Brain microvascular endothelial cell (primary cell): ENCODE data around the gene SPOCK2.

Experiments used
- DNase-seq: peaks from one replicate; pipeline ENCODE4 v3.0.0-alpha.2; 2020
- H3K27ac ChIP-seq: fragments of 250-450 bp; sonication (Bioruptor Pico); 2 replicates; pipeline ENCODE4 v1.5.1; 2020; ENCODE audit warnings: mild to moderate bottlenecking, moderate library complexity
- H3K27me3 ChIP-seq: fragments of 250-450 bp; sonication (Bioruptor Pico); replicated peaks from 2 replicates; pipeline ENCODE4 v1.5.1; 2020; ENCODE audit warnings: mild to moderate bottlenecking
- H3K36me3 ChIP-seq: fragments of 250-450 bp; sonication (Bioruptor Pico); replicated peaks from 2 replicates; pipeline ENCODE4 v1.5.1; 2020; ENCODE audit warnings: mild to moderate bottlenecking
- H3K4me3 ChIP-seq: 2 replicates; pipeline ENCODE4 v1.5.1; 2011; ENCODE audit warnings: low read depth, mild to moderate bottlenecking, control low read depth, low read length, moderate library complexity
- in situ Hi-C: cut with HindIII; loops from 2 replicates; pipeline ENCODE4 v1.10.0; 2017; ENCODE audit warnings: low sequenced_read_pairs, low pct_ligation_motif_present
- TF ChIP-seq, protein P1 (sequence below): IDR thresholded peaks from 2 replicates; pipeline ENCODE4 v1.5.1; 2011; ENCODE audit warnings: low read depth, mild to moderate bottlenecking, moderate library complexity, low read length, control low read depth, inconsistent platforms; ENCODE audit errors: missing control alignments

SPOCK2 gene

DNA sequence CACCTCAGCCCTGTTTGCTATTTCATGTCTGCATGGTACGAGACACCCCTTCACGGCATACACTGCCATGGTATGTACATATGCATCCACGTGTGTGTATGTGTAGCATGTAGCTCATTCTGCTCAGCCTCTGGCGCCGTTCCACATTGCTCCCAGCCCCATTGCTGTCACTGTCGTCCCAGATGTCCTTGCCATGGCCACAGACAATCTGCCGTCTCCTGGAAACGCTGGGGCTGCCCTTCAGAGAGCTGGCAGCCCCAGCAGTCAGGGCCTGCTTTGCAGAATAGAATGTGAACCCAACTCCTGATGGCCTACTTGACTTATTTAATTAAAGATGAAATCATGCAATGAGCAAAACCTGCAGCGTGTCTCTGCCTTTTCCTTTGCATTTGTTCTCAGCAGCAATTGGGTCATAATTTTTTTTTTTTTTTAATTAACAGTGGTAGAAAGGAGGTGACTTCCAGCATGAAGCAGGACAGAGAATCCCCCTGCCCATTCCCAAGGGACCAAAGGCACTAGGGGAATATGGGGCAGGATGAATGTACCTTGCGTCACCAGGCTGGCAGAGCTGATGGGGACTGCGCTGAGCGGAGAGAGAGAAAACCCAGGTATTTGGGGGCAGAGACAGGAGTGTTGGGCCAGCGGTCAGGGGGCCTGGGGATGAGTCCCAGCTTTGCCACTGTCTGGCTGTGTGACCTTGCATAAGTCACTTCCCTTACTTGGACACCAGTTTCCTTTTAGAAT lies 75.0 kb downstream of the SPOCK2 start:
- DNase-seq, result no peak
- in situ Hi-C loops, result no loop called here
- H3K36me3 ChIP-seq, result peaks cover 4% of the 10 kb centered on the region
- H3K27me3 ChIP-seq, result no peaks in the 10 kb centered on the region
- TF ChIP-seq, protein P1, sequence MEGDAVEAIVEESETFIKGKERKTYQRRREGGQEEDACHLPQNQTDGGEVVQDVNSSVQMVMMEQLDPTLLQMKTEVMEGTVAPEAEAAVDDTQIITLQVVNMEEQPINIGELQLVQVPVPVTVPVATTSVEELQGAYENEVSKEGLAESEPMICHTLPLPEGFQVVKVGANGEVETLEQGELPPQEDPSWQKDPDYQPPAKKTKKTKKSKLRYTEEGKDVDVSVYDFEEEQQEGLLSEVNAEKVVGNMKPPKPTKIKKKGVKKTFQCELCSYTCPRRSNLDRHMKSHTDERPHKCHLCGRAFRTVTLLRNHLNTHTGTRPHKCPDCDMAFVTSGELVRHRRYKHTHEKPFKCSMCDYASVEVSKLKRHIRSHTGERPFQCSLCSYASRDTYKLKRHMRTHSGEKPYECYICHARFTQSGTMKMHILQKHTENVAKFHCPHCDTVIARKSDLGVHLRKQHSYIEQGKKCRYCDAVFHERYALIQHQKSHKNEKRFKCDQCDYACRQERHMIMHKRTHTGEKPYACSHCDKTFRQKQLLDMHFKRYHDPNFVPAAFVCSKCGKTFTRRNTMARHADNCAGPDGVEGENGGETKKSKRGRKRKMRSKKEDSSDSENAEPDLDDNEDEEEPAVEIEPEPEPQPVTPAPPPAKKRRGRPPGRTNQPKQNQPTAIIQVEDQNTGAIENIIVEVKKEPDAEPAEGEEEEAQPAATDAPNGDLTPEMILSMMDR, result no peak
- H3K4me3 ChIP-seq, result no peak overlapping the region
- no peak overlapping the region for H3K27ac ChIP-seq

DNA sequence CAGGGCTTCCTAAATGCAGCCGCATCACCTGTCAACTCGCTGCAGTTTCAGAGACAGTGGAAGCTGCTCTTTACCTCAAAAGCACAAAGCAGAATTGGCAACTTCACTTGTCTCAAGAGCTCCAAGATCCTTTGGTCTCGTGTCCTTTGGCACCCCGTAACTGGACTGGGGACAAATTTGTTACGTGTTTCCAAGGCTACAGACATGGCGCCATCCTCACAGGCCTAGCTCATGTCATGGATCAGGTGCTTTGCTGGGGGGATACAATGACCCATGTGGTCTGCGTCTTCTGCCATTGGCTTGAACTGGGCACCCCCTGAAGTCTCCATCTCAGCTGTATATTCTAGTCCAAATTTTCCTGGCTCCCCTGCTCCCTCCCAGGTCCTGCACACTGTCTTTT lies 75.6 kb downstream of the SPOCK2 start:
- Histone ChIP-seq H3K27me3 (no peaks in the 10 kb centered on the region), H3K27ac (no peak overlapping the region)
- in situ Hi-C loops, result no loop called here

DNA sequence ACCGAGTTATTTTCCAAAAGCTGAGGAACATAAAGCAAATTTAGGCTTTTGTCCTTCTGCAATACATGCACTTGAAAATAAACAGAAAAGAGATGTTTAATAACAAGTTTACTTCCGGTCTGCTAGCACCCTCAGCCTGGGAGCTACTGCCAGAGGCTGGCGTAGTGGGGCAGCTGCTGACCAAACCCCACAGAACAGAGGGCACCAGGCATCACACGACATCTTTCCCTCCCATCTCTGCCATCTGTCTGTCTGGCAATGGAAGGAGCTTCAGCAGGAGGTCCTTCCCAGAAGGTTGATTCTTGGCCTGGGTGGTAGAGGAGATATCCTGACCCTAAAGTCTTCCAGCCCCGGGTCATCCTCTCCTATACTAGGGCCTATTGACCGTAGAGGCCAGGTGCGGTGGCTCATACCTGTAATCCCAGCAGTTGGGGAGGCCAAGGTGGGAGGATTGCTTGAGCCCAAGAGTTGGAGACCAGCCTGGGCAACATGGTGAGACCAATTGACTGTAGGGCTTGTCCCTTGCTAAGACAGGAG lies 76.3 kb downstream of the SPOCK2 start:
- in situ Hi-C loops, result no loop called here
- no peaks in the 10 kb centered on the region for H3K27me3 ChIP-seq
- TF ChIP-seq, protein P1, result no peak

More for the DNA sequence above, 75.6 kb downstream of the SPOCK2 start:
- TF ChIP-seq, protein P1, result no peak
- H3K36me3 ChIP-seq, result peaks cover 8% of the 10 kb centered on the region
- H3K4me3 ChIP-seq, result no peak overlapping the region
- no peak for DNase-seq

DNA sequence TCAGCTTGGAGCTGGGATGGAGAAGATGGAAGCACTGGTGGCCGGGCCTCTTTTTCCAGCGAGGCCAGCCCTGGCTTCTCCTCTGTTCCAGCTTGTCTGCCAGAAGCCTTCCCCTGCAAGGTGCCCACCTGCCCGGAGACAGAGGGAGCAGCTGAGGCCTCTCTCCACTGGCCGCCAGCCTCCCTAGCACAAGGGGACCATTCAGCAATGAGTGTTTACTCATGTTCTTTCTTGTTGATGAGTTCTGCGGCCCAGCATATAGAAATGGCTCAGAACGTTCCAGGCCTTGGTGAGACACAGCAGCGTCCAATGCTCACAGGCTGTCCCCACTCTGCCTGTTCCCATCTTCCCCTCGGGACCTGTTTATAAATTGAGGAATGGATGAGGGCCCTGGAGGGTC lies 76.9 kb downstream of the SPOCK2 start:
- H3K36me3 ChIP-seq, result peaks cover 14% of the 10 kb centered on the region
- TF ChIP-seq, protein P1, result no peak
- H3K27me3 ChIP-seq, result no peaks in the 10 kb centered on the region
- no peak for DNase-seq
- in situ Hi-C loops, result no loop called here
- no peak overlapping the region for H3K4me3 ChIP-seq
- no peak overlapping the region for H3K27ac ChIP-seq

More for the DNA sequence above, 76.3 kb downstream of the SPOCK2 start:
- Histone ChIP-seq H3K27ac (no peak overlapping the region), H3K4me3 (no peak overlapping the region), H3K36me3 (peaks cover 14% of the 10 kb centered on the region)
- no peak for DNase-seq

DNA sequence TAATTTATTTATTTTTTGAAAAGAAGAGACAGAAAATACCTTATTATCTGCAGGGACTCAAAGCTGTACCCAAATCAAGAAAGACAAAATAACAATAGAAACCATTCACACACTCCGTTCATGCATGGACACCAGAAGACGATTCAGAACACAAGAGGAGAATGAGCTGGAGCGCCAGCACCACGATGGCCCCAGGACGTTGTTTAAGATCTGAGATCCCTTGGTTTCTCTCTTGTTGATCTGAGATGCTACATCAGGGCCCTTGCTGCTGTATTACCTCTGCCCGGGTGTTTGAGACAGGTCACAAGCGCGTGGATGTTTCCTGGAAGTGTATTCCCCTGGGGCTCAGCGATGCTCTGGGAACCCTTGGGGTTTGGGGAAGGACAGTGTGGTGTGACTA lies 77.3 kb downstream of the SPOCK2 start:
- H3K36me3 ChIP-seq, result peaks cover 14% of the 10 kb centered on the region
- no peak overlapping the region for H3K4me3 ChIP-seq
- TF ChIP-seq, protein P1, result no peak
- in situ Hi-C loops, result no loop called here
- no peak for DNase-seq
- H3K27ac ChIP-seq, result no peak overlapping the region
- no peaks in the 10 kb centered on the region for H3K27me3 ChIP-seq
